HepG2 (cell line): Measurements from ENCODE around the gene PRR14. TPM values are rescaled to one million over a fixed set of nuclear protein-coding genes. Genes with fewer than 3 reads are reported as not detected.

Experiments used
- ATAC-seq: fragments of 200-7000 bp; cut with Tn5 transposase; 3 replicates; pipeline ENCODE4 v1.9.1; 2020; ENCODE audit warnings: mild to moderate bottlenecking, moderate library complexity
- BruUV-seq: library from RNA; stranded (reverse); fragments of 400-500 nt; replicated peaks from 2 replicates; lab custom pipeline; 2021; lab: Mats Ljungman, UMichigan
- CTCF ChIA-PET: fragments of 300-600 bp; formaldehyde crosslinking; extraction: SDS; loops from one replicate; lab custom pipeline; 2021; ENCODE audit warnings: low total read pairs, inconsistent platforms, low intra/inter-chr PET ratio; lab: Yijun Ruan, JAX
- POLR2A ChIA-PET: fragments of 350-600 bp; sonication (Branson Sonifier 250); formaldehyde crosslinking; loops from one replicate; lab custom pipeline; 2020; ENCODE audit warnings: antibody characterized with exemption, inconsistent platforms; lab: Yijun Ruan, JAX
- DNase-seq: peaks from one replicate; pipeline ENCODE4 v3.0.0-alpha.2; 2015; ENCODE audit warnings: low spot score
- FAIRE-seq: peaks from 3 replicates; lab custom pipeline; 2011; peaks lifted over from hg19 to GRCh38; lab: Jason Lieb, UNC
- H2AFZ ChIP-seq: one replicate; pipeline ENCODE4 v1.6.1; 2011; ENCODE audit warnings: low read length, inconsistent platforms
- H3K27ac ChIP-seq: fragments of 300-600 bp; 3 replicates; pipeline ENCODE4 v1.8.0; 2011; ENCODE audit warnings: mixed run types, mild to moderate bottlenecking, mixed read lengths, low read length, inconsistent platforms; ENCODE audit not compliant: insufficient read depth; ENCODE audit errors: extremely low read length
- H3K27me3 ChIP-seq, 2 experiments: fragments of 200-600 bp in 1 of 2; 2 replicates in 1 of 2; 3 replicates in 1 of 2; pipeline versions ENCODE4 v1.6.0 to v1.8.0; 2011; ENCODE audit warnings: low read length in 2 of 2, mild to moderate bottlenecking in 2 of 2, moderate library complexity in 2 of 2, inconsistent platforms in 1 of 2; ENCODE audit not compliant: insufficient read depth in 2 of 2, control insufficient read depth in 1 of 2
- H3K36me3 ChIP-seq, 2 experiments: fragments of 200-600 bp in 1 of 2; replicated peaks in 1 of 2; 2 replicates in 1 of 2; 3 replicates in 1 of 2; pipeline versions ENCODE4 v1.5.1 to v1.8.0; 2011; ENCODE audit warnings: low read length in 2 of 2, inconsistent platforms in 1 of 2; ENCODE audit not compliant: insufficient read depth in 2 of 2, control insufficient read depth in 1 of 2
- H3K4me1 ChIP-seq: 2 replicates; pipeline ENCODE4 v1.5.1; 2012; ENCODE audit warnings: low read length, inconsistent platforms; ENCODE audit not compliant: insufficient read depth
- H3K4me2 ChIP-seq: 2 replicates; pipeline ENCODE4 v1.6.0; 2011; ENCODE audit warnings: low read depth, low read length, inconsistent platforms
- H3K4me3 ChIP-seq, 3 experiments: fragments of 200-600 bp in 1 of 3; sonication (generic), shearing (Covaris generic) in 1 of 3; replicated peaks in 1 of 3; 2 replicates each; pipeline ENCODE4 v1.5.1; 2011 to 2016; ENCODE audit warnings: low read length in 3 of 3, inconsistent platforms in 2 of 3, low read depth in 2 of 3, mild to moderate bottlenecking in 2 of 3, control low read depth in 1 of 3, mixed read lengths in 1 of 3; ENCODE audit not compliant: insufficient read depth in 1 of 3
- H3K79me2 ChIP-seq: one replicate; pipeline ENCODE4 v1.6.1; 2011; ENCODE audit warnings: low read length, inconsistent platforms; ENCODE audit not compliant: insufficient read depth
- H3K9ac ChIP-seq: 2 replicates; pipeline ENCODE4 v1.6.0; 2011; ENCODE audit warnings: mild to moderate bottlenecking, low read depth, low read length, inconsistent platforms; ENCODE audit not compliant: insufficient read depth
- H3K9me3 ChIP-seq: 2 replicates; pipeline ENCODE4 v1.5.1; 2012; ENCODE audit warnings: mild to moderate bottlenecking, low read length
- H4K20me1 ChIP-seq: 2 replicates; pipeline ENCODE4 v1.6.0; 2011; ENCODE audit warnings: inconsistent platforms, mild to moderate bottlenecking, low read length, moderate library complexity; ENCODE audit not compliant: insufficient read depth
- FOXK2 ChIP-seq: fragments of 450-650 bp; IDR thresholded peaks from 2 replicates; pipeline ENCODE4 v1.6.1; 2016
- GATAD2A ChIP-seq: IDR thresholded peaks from 2 replicates; pipeline ENCODE4 v1.6.1; 2016
- GLI4 ChIP-seq: sonication (generic); formaldehyde crosslinking; IDR thresholded peaks from 2 replicates; pipeline ENCODE4 v1.5.1; 2020; ENCODE audit warnings: missing genetic modification reagents, mild to moderate bottlenecking, moderate library complexity, borderline replicate concordance
- NCOR1 ChIP-seq: fragments of 200-600 bp; sonication (generic); IDR thresholded peaks from 2 replicates; pipeline ENCODE4 v1.7.0; 2017; ENCODE audit warnings: antibody characterized with exemption, low read length, borderline replicate concordance
- NFKBIZ ChIP-seq: IDR thresholded peaks from 2 replicates; pipeline ENCODE4 v1.6.1; 2018; ENCODE audit warnings: missing genetic modification reagents, missing compliant biosample characterization
- ZBTB7B ChIP-seq: sonication (generic); formaldehyde crosslinking; IDR thresholded peaks from 2 replicates; pipeline ENCODE4 v1.4.0; 2020; ENCODE audit warnings: missing genetic modification reagents
- ZNF101 ChIP-seq: sonication (generic); formaldehyde crosslinking; IDR thresholded peaks from 2 replicates; pipeline ENCODE4 v1.4.0; 2020; ENCODE audit warnings: mild to moderate bottlenecking, low read depth, missing genetic modification reagents, borderline replicate concordance
- ZNF232 ChIP-seq: sonication (generic); formaldehyde crosslinking; IDR thresholded peaks from 2 replicates; pipeline ENCODE4 v1.4.0; 2020; ENCODE audit warnings: missing genetic modification reagents, borderline replicate concordance
- ZNF276 ChIP-seq: sonication (generic); formaldehyde crosslinking; IDR thresholded peaks from 2 replicates; pipeline ENCODE4 v1.4.0; 2020; ENCODE audit warnings: mild to moderate bottlenecking, low read depth, missing genetic modification reagents
- ZNF564 ChIP-seq: sonication (generic); formaldehyde crosslinking; IDR thresholded peaks from 2 replicates; pipeline ENCODE4 v1.8.1; 2023; ENCODE audit warnings: mild to moderate bottlenecking, missing genetic modification reagents
- WGBS: methylation state at CpG from one replicate; pipeline ENCODE4 v1.1.6; 2017; ENCODE audit warnings: low lambda C conversion rate; 5-methylcytosine and 5-hydroxymethylcytosine counted together
- in situ Hi-C: cut with HindIII; loops from 2 replicates; pipeline ENCODE4 v1.10.0; 2017; ENCODE audit warnings: low pct_unique_long_range_greater_than_20kb; ENCODE audit not compliant: extremely low pct_ligation_motif_present
- intact Hi-C: fragments of 100-400 bp; cut with micrococcal nuclease; formaldehyde crosslinking; loops from one replicate; pipeline ENCODE4 v1.10.0; 2022; ENCODE audit not compliant: unreplicated experiment
- polyA plus RNA-seq, 8 experiments: library from polyadenylated mRNA; depleted of rRNA in 3 of 8; stranded (reverse) in 7 of 8; unstranded in 1 of 8; fragments of >200 nt; fragmentation: Illumina TruSeq in 4 of 8; extraction: Trizol in 4 of 8; gene quantifications; 2 replicates each; pipeline versions ENCODE4 v1.2.1 to v1.2.3, GENCODE V29; 2011 to 2016; ENCODE audit warnings: low read depth in 4 of 8, missing spikeins in 1 of 8, mixed read lengths in 1 of 8; ENCODE audit not compliant: insufficient read depth in 1 of 8
- total RNA-seq, 5 experiments: library from RNA; depleted of rRNA; stranded (reverse); fragments of >200 nt; fragmentation: Illumina TruSeq; extraction: Trizol; gene quantifications; 2 replicates each; pipeline ENCODE4 v1.2.3, GENCODE V29; 2016; ENCODE audit warnings: low read depth in 1 of 5

PRR14 gene
- total and polyA plus RNA-seq, 2 of the 13 experiments (the other 11 are each of a cell fraction or from before 2014, with no cell fraction given) = 8.4 to 11.0 TPM

- TF ChIP-seq ZNF276 (CRISPR knock-in tag) (no peak), ZNF101 (no peak), ZNF564 (CRISPR knock-in tag) (no peak), ZBTB7B (no peak), FOXK2 (no peak), NFKBIZ (CRISPR knock-in tag) (no peak), GLI4 (CRISPR knock-in tag) (no peak)
- TF ChIP-seq, all 625 proteins: peak for 0
Observed at GRCh38 chr16:30688701-30689100, 37.9 kb downstream of the PRR14 start (continued).

- ATAC-seq (no peak), FAIRE-seq (no peak), DNase-seq (no peak)
- ChIA-PET POLR2A (interaction anchor here (1.5 kb wide), 1 partner anchor 33 kb away, joined by 5 read pairs; the partner anchor contains the start of gene FBRS), CTCF (no interaction called here)
- Histone ChIP-seq H3K36me3 (no peaks in the 10 kb centered on the region), H3K4me1 (peaks cover 47% of the 10 kb centered on the region), H4K20me1 (no peaks in the 10 kb centered on the region), H3K79me2 (no peaks in the 10 kb centered on the region), H3K4me3 (no peak overlapping the region), H3K9me3 (no peaks in the 10 kb centered on the region), H3K27ac (no peak overlapping the region), H3K27me3 (no peaks in the 10 kb centered on the region), H2AFZ (peak overlapping the region; percentile 35), H3K4me2 (0 out of 2 replicates have a peak overlapping the region, but pooled peaks have one; percentile 10), H3K9ac (no peak overlapping the region)
- 46% methylated on average over 4 of the region's 4 CpGs for WGBS
- intact Hi-C loops (loop anchor here (10.0 kb wide), 1 partner anchor 233 kb away; the partner anchor contains the start of gene FBXL19), in situ Hi-C loops (no loop called here)
- TF ChIP-seq ZNF232 = no peak
- TF ChIP-seq NCOR1 = no peak
- TF ChIP-seq GATAD2A = no peak
- no TSS peak for BruUV-seq
Observed at GRCh38 chr16:30691907-30692306, 41.1 kb downstream of the PRR14 start.
